GM12865 (cell line): ENCODE results near the gene PSMC4.

Experiments used
- DNase-seq: peaks from one replicate; pipeline ENCODE4 v3.0.0; 2010; ENCODE audit warnings: low read depth
- H3K4me3 ChIP-seq: 2 replicates; pipeline ENCODE4 v1.5.1; 2011; ENCODE audit warnings: mild to moderate bottlenecking, low read depth, low read length, control low read depth
- CTCF ChIP-seq: IDR thresholded peaks from 2 replicates; pipeline ENCODE4 v1.5.1; 2011; ENCODE audit warnings: low read length, control low read depth, low read depth, inconsistent platforms; ENCODE audit not compliant: insufficient read depth; ENCODE audit errors: missing control alignments

PSMC4 gene

GRCh38 chr19:39970675-39971379 lies at the start of gene PSMC4:
Gene PSMC4 (plus strand): TSS chr19:39971165. CDS start chr19:39971203, 38 bp downstream.
- H3K4me3 ChIP-seq = peak within 1 kb of the TSS; percentile 83
- TF ChIP-seq CTCF = peak; percentile 88
- DNase-seq = peak; percentile 100

GRCh38 chr19:39923862-39924261 lies 47.1 kb upstream of the PSMC4 start:
- no peak for TF ChIP-seq CTCF
- DNase-seq = no peak

DNA sequence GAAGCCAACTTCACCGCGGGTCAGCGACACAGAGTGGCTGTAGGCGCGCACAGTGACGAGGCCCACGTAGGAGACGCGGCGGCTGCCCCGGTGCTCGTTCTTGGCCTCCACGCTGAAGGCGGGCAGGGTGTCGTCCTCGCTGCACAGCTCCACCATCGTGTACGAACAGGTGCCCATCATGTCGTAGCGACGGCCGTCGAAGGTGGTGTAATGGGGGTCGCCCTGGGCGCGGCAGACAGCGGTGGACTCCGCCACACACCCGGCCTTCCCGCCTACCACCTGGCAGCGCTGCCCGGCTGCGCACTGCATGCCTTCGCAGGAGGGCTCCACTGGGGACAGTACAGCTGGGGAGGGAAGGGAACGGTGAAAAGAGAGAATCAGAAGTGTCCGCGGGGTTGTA lies 46.6 kb upstream of the PSMC4 start:
- no peak for TF ChIP-seq CTCF
- no peak for DNase-seq
- no peak overlapping the region for H3K4me3 ChIP-seq

More at GRCh38 chr19:39923862-39924261, 47.1 kb upstream of the PSMC4 start:
- H3K4me3 ChIP-seq = no peak overlapping the region

GRCh38 chr19:39924952-39925351 lies 46.0 kb upstream of the PSMC4 start:
- DNase-seq = no peak
- no peak overlapping the region for H3K4me3 ChIP-seq
- TF ChIP-seq CTCF = no peak

- no peak overlapping the region for H3K4me3 ChIP-seq
- DNase-seq = no peak
Measured at GRCh38 chr19:39926170-39926760, 44.7 kb upstream of the PSMC4 start.

GRCh38 chr19:39927076-39927475 lies 43.9 kb upstream of the PSMC4 start:
- TF ChIP-seq CTCF = no peak
- no peak overlapping the region for H3K4me3 ChIP-seq
- no peak for DNase-seq

More at GRCh38 chr19:39926170-39926760, 44.7 kb upstream of the PSMC4 start:
- no peak for TF ChIP-seq CTCF
